AG09309 (cell line): Measurements from ENCODE around the gene DDX27.

Source experiments
- DNase-seq: peaks from one replicate; pipeline ENCODE4 v3.0.0-alpha.2; 2010; ENCODE audit warnings: low read depth
- H3K4me3 ChIP-seq: 2 replicates; pipeline ENCODE4 v1.5.1; 2011; ENCODE audit warnings: mild to moderate bottlenecking, low read depth, low read length, moderate library complexity; ENCODE audit not compliant: control insufficient read depth
- TF ChIP-seq, protein P1 (sequence below): IDR thresholded peaks from 2 replicates; pipeline ENCODE4 v1.5.1; 2011; ENCODE audit warnings: mild to moderate bottlenecking, low read depth, low read length, inconsistent platforms; ENCODE audit not compliant: insufficient read depth, control insufficient read depth; ENCODE audit errors: missing control alignments

Gene DDX27

DNA sequence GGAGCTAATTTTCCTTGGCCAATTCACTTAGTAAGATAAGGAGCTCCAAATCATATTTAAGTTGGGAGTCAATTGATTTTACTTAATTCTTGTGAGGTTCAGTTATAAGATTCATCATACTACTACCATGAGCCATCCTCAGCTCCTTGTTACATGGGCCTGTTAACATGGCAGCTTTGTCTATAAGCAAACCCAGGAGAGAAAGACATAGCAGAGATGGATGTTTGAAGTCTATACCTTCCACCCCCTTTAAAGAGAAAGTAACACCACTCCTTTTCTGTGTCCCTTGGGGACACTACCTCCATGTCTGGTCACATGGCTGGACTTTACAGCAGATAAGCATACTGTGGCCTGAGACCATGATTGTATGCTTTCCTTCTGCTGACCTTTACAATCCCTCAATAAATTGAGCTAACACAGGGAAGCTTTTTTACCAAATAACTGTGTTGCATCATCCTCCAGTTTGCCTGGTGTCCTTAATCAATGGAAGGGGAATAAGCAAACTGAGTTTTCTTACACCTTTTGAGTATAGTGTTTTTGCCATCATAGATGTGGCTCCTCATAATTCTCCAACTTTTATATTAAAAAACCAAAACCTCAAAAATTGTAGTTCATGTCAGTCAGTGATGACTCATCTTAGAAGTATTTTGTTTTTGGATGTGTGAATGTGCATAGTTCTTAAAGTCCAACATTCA is 68.5 kb downstream of the DDX27 start:
- TF ChIP-seq, protein P1, sequence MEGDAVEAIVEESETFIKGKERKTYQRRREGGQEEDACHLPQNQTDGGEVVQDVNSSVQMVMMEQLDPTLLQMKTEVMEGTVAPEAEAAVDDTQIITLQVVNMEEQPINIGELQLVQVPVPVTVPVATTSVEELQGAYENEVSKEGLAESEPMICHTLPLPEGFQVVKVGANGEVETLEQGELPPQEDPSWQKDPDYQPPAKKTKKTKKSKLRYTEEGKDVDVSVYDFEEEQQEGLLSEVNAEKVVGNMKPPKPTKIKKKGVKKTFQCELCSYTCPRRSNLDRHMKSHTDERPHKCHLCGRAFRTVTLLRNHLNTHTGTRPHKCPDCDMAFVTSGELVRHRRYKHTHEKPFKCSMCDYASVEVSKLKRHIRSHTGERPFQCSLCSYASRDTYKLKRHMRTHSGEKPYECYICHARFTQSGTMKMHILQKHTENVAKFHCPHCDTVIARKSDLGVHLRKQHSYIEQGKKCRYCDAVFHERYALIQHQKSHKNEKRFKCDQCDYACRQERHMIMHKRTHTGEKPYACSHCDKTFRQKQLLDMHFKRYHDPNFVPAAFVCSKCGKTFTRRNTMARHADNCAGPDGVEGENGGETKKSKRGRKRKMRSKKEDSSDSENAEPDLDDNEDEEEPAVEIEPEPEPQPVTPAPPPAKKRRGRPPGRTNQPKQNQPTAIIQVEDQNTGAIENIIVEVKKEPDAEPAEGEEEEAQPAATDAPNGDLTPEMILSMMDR, result no peak
- no peak overlapping the region for H3K4me3 ChIP-seq
- DNase-seq, result no peak

DNA sequence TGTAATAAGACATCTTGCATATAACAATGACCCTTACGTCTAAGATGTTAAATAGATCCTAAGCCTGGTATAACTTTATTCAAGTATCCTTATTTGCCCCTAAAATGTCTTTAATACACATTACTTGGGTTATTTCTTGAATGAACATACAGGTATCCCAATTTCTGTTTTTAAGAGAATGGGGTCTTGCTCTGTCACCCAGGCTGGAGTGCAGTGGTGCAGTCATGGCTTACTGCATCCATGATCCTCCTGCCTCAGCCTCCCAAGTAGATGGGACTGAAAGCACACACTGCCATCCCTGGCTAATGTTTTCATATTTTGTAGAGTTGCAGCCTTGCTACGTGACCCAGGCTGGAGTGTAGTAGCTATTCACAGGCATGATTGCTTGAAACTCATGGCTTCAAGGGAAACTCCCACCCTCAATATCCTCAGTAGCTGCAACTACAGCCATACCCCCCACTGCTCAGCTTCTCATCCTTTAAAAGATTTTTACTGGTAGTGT is 69.1 kb downstream of the DDX27 start:
- H3K4me3 ChIP-seq, result no peak overlapping the region
- TF ChIP-seq, protein P1, result no peak
- no peak for DNase-seq

GRCh38 chr20:49288784-49289696 is 69.8 kb downstream of the DDX27 start:
- TF ChIP-seq, protein P1, result no peak
- no peak for DNase-seq
- H3K4me3 ChIP-seq, result no peak overlapping the region

DNA sequence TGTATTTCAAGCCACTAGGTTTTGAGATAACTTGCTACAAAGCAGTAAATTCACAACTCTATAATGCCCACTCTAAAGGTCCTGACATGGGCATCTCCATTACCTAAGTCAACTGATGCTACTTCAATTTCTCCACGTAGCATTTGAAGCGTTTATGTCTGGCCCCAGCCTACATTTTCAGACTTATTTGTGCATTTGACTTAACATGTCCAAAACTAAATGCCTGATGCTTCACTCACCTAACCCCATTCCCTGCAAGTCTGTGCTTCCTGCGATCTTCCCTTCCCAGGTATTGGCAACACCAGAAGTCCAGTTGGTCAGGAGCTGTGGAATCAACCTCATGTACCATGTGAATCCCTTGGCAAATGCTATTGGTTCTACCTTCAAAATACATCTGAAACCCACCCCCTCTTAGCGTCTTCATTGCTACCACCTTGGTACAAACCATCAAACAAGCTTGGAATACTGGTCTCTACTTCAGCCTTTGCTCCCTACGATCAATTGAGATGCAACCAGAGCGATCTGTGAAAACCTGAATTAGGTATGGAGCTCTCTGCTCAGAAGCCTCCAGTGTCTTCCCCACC is 71.5 kb downstream of the DDX27 start:
- TF ChIP-seq, protein P1, result no peak
- no peak overlapping the region for H3K4me3 ChIP-seq
- DNase-seq, result no peak

- TF ChIP-seq, protein P1, result no peak
- no peak overlapping the region for H3K4me3 ChIP-seq
- DNase-seq, result no peak
Measured at GRCh38 chr20:49291200-49291599, 72.0 kb downstream of the DDX27 start.

DNA sequence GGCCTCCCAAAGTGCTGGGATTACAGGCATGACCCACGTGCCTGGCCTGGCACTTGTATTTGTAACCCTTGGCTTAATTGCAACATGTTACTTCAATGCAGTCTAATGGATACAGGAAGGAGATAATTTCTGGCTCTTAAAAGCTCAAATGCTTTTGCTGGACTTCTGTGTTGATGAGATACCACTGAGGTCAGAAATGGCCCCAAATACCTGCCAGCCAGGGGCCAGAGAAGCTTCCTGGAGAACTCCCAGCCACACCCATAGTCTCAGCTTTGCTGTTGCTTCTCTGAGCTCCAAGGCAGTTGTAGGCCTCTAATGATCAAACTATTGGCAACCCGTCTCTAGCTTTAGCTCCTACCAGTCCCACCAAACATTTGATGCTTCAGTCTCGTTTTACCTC is 72.8 kb downstream of the DDX27 start:
- H3K4me3 ChIP-seq, result no peak overlapping the region
- TF ChIP-seq, protein P1, result no peak
- DNase-seq, result no peak
